Mucosa of stomach (tissue), 1 donor: Measurements from ENCODE around the gene ASGR1.

ENCODE experiments used
- H3K27me3 ChIP-seq: one replicate; pipeline ENCODE4 v1.7.0; 2013; ENCODE audit warnings: mild to moderate bottlenecking, low read length; ENCODE audit not compliant: control insufficient read depth, insufficient read depth
- H3K36me3 ChIP-seq: one replicate; pipeline ENCODE4 v1.7.0; 2013; ENCODE audit warnings: low read length; ENCODE audit not compliant: control insufficient read depth, insufficient read depth
- H3K4me1 ChIP-seq: one replicate; pipeline ENCODE4 v1.7.0; 2013; ENCODE audit warnings: mild to moderate bottlenecking, low read length; ENCODE audit not compliant: control insufficient read depth, insufficient read depth
- H3K4me3 ChIP-seq: one replicate; pipeline ENCODE4 v1.7.0; 2013; ENCODE audit warnings: low read length
- H3K9ac ChIP-seq: one replicate; pipeline ENCODE4 v1.7.0; 2013; ENCODE audit warnings: mild to moderate bottlenecking, low read length, moderate library complexity
- H3K9me3 ChIP-seq: one replicate; pipeline ENCODE4 v1.7.0; 2013; ENCODE audit warnings: mild to moderate bottlenecking, low read length, moderate library complexity; ENCODE audit not compliant: control insufficient read depth
- donor health status: Pancreatic carcinoma.

The ASGR1 gene

DNA sequence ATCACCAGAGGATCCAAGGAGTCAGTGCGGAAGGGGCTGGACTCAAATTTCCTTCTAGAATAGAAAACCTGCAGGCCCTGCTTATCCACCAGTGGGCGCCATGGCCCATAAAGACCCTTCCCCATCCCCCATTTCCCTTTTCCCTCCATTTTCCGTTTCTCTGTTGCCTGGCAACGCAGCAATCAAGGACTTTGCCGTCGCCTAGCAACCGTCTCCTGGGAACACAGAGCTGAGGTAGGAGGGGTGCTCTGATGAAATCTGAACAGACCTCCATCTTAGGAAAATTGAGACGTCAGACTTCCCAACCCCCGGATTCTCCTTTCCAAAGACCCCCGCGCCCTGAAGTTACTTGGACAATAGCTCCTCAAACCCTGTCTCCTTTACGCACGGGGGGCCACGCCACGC is 34.7 kb upstream of the ASGR1 start:
- Histone ChIP-seq H3K4me3 (peak overlapping the region; percentile 61), H3K9me3 (no peaks in the 10 kb centered on the region), H3K27me3 (peaks cover 8% of the 10 kb centered on the region), H3K36me3 (no peaks in the 10 kb centered on the region), H3K4me1 (peaks cover 29% of the 10 kb centered on the region), H3K9ac (no peak overlapping the region)

DNA sequence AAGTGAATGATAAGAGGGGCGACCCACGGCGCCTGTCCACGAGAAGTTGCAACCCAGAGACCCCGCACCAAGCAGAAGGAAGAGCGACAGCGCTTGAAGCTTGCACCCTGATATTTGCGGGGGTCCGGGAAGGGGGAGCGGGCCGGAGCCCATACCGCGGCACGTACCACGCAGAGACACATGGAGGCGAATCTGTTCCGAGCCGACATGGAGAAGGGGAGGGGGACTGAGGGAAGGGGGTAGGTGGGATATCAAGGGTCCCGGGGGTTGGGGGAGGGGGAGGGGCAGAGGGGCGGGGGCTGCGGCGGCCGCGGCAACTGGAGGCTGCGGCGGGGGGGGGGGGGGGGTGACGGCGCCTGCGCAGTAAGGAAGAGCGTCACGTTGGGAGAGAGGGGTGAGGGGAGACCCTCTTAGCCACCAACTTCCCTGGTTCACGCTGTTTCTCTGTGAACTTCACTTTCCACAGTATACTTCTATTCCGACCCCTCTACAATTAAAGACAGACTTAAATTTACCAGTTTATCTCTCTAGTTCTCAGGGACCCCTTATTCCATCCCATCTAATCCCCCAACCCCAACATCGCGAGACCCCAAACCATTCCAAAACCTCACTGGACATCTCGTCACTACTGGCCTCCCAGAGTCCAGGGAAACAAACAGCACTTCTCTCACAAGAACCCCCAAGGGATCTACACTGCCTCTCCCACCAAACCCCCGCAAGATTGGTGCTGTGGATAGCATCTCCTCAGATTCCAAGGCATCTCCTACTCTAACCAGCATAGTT is 32.5 kb upstream of the ASGR1 start:
- H3K27me3 ChIP-seq: peaks cover 10% of the 10 kb centered on the region
- no peak overlapping the region for H3K9ac ChIP-seq
- no peak overlapping the region for H3K4me3 ChIP-seq

DNA sequence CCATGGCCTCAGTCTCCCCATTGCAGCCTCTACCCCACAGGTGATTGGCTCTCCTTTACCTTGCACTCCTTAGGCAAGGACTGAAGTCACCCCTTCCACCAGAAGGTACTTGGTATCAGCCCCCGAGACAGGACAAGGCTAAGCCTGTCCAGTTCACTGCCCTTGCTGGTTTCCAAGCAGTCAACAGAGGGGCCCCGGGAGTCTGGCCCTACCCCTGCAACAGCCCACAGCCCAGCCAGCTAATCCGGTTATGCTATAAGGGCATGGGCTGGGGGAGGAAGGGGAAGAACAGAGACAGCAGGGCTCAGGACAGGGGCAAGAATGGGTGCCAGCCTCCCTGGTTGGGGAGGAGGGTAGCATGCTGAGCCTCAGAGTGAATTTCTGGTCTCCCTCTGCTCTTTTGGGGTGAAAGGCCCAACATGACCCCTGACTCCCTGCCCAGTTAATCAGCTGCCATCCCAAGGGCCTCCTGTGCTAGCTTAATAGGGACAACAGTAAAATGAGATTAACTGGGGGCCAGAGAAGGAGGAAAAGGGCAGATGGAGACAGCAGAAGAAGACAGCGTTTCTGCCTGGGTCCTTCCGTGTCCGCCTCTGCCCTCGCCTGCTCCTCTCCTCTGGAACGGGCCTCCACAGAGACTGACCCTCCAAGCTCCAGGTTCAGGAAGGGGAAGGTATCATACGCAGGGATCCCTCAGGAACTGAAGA is 29.7 kb upstream of the ASGR1 start:
- H3K27me3 ChIP-seq: peaks cover 10% of the 10 kb centered on the region
- no peaks in the 10 kb centered on the region for H3K36me3 ChIP-seq
- H3K9ac ChIP-seq: no peak overlapping the region
- H3K4me3 ChIP-seq: no peak overlapping the region
- no peaks in the 10 kb centered on the region for H3K9me3 ChIP-seq
- peaks cover 12% of the 10 kb centered on the region for H3K4me1 ChIP-seq

More for the DNA sequence above, 32.5 kb upstream of the ASGR1 start:
- Histone ChIP-seq H3K4me1 (peaks cover 17% of the 10 kb centered on the region), H3K9me3 (no peaks in the 10 kb centered on the region), H3K36me3 (no peaks in the 10 kb centered on the region)

GRCh38 chr17:7208027-7208571 is 28.9 kb upstream of the ASGR1 start:
- Histone ChIP-seq H3K9me3 (no peaks in the 10 kb centered on the region), H3K36me3 (no peaks in the 10 kb centered on the region), H3K9ac (no peak overlapping the region), H3K27me3 (peaks cover 10% of the 10 kb centered on the region), H3K4me1 (peaks cover 7% of the 10 kb centered on the region), H3K4me3 (no peak overlapping the region)

DNA sequence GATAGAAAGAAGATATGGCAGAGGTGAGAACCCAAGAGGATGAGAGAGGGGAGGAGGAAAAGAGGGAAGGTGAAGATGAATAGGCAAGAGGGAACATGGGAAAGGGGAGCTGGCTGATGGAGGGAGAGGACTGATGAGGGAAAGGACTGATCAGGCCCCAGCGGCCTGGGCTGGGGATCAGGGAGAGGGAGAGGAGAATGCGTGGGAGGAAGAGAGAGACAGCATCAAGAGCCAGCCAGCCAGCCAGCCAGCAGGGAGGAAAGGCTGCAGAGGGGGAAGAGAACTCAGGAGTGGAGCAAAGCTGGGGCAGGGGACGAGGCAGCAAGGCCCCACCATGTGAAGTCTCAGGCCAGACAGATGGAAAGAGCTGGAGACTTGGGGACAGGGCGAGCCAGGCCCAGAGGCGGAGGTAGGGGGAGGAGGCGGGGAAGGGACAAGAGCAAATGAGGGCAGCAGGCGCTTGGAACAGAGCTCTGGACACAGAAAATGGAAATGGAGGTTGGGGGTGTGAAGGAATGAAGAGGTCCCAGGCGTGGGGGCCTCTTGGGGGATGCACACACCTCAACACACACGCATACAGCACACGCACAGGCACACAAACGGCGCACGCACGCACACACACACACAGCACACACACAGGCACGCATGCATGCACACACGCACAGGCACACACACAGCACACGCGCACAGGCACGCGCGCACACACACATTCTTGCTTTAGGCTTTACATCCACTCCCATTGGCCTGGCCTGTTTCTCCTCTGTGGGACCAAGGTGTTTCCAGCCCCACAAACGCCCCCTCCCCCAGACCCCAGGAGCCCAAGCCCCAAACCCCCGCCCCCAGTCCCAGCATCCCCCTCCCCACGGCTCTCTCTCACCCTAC is 28.2 kb upstream of the ASGR1 start:
- peaks cover 8% of the 10 kb centered on the region for H3K27me3 ChIP-seq
- no peak overlapping the region for H3K4me3 ChIP-seq
- H3K36me3 ChIP-seq: no peaks in the 10 kb centered on the region
- H3K9me3 ChIP-seq: no peaks in the 10 kb centered on the region
- H3K4me1 ChIP-seq: peaks cover 7% of the 10 kb centered on the region
- H3K9ac ChIP-seq: no peak overlapping the region

DNA sequence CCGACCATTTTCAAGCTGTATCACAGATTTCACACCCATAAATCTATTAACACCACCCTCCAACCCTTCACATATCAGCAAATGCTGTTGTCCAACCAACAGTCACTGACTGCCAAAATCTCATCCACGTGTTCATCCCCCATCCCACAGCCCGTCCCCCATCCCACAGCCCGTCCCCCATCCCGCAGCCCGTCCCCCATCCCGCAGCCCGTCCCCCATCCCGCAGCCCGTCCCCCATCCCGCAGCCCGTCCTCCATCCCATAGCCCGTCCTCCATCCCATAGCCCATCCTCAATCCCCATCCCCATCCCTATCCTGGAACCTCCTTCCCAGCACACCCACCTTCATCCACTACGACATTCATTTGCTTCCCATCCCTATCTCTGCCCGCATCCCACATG is 26.4 kb upstream of the ASGR1 start:
- Histone ChIP-seq H3K4me3 (peak overlapping the region; percentile 27), H3K36me3 (no peaks in the 10 kb centered on the region), H3K27me3 (peaks cover 2% of the 10 kb centered on the region), H3K9me3 (no peaks in the 10 kb centered on the region), H3K9ac (peak overlapping the region; percentile 64), H3K4me1 (peaks cover 7% of the 10 kb centered on the region)

DNA sequence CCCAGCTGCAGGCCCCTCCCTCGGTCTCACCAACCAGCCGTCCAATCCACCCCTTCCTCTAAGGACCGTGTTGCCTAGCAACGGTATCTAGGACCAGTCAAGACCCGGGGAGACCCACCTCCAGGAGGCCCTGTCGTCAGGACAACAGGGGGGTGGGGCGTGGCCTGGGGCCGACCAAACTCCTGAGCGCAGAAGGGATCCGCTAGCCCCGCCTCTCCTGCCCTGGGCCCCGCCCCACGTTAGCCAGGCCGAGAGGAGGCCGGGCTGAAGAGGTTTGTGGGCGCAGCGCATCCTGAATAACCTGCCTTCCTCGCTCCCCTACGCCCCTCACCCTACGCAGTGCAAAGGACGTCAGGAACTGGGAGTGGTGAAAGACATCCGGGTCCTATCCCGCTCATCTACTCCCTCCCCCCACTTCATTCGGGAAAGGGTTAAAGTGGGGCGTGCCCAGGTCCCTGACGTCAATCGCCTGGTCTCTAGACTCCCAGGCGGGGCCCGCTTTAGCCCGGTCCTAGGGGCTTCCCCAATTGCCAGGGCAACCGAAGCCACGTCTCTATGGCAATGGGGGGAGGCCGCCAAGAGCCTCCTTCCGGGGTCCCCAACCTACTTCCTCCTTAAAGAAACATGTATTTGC is 25.8 kb upstream of the ASGR1 start:
- Histone ChIP-seq H3K4me1 (peaks cover 7% of the 10 kb centered on the region), H3K9ac (peak overlapping the region; percentile 64), H3K9me3 (no peaks in the 10 kb centered on the region), H3K4me3 (peak overlapping the region; percentile 27), H3K27me3 (peaks cover 2% of the 10 kb centered on the region), H3K36me3 (no peaks in the 10 kb centered on the region)

- Histone ChIP-seq H3K4me3 (no peak overlapping the region), H3K36me3 (no peaks in the 10 kb centered on the region), H3K9ac (peak overlapping the region; percentile 64), H3K9me3 (no peaks in the 10 kb centered on the region), H3K4me1 (peaks cover 7% of the 10 kb centered on the region), H3K27me3 (peaks cover 2% of the 10 kb centered on the region)
Measured at GRCh38 chr17:7204336-7204735, 25.2 kb upstream of the ASGR1 start.

- H3K9ac ChIP-seq: no peak overlapping the region
- H3K27me3 ChIP-seq: no peaks in the 10 kb centered on the region
- no peaks in the 10 kb centered on the region for H3K36me3 ChIP-seq
- H3K9me3 ChIP-seq: no peaks in the 10 kb centered on the region
- peaks cover 7% of the 10 kb centered on the region for H3K4me1 ChIP-seq
- no peak overlapping the region for H3K4me3 ChIP-seq
Measured at GRCh38 chr17:7203391-7203790, 24.2 kb upstream of the ASGR1 start.

DNA sequence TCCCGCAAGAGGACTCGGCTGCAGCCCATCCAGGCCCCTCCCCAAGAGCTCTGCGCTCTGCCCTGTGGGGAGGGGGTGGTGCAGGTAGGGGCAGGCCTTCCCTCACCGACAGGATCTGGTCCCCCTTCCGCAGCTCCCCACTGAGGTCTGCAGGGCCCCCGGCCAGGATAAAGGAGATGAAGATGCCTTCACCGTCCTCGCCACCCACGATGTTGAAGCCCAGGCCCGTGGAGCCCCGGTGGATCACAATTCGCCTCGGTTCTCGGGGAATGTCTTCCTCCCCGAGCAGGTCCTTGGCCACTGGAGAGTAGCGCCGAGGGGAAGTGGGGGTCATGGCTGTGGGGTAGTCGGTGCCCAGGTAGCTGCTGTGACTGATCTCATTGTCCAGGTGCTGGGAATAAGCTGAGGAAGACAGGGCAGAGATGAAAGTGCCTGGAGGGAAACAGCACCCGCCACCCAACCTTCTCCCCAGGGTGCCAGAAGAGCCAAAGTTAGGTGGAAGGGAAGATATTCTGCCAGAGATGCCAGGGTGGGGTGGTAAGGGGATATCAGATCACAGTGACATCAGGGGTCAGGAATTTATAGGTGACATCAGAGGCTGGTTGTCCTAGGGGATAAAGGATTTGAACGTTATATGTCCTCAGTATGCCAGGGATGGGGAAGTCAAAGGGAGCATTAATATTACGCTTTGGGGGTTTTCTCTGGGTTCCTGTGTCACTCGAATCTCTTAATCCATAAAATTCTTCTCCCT is 17.7 kb upstream of the ASGR1 start:
- no peak overlapping the region for H3K4me3 ChIP-seq
- no peaks in the 10 kb centered on the region for H3K27me3 ChIP-seq
- H3K9me3 ChIP-seq: no peaks in the 10 kb centered on the region
- no peaks in the 10 kb centered on the region for H3K36me3 ChIP-seq
- H3K9ac ChIP-seq: no peak overlapping the region
- no peaks in the 10 kb centered on the region for H3K4me1 ChIP-seq

DNA sequence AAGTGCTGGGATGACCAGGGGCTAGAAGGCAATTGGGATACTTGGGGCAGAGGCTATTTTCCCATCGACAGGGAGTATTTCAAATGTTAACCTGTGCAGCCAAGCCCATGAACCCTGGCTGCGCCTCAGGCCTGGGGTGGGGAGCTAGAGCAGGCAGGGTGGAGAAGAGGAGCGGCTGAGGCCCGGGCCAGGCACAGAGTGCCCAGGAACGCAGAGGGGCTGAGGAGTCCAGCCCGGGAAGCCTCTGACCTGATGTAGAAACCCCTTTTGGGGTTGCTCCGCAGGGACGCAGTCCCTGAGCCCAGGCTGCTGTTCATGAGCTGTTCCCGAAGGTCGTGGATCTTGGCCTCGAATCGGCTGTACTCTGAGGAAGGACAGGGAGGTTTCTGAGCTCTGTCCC is 16.8 kb upstream of the ASGR1 start:
- Histone ChIP-seq H3K27me3 (no peaks in the 10 kb centered on the region), H3K36me3 (no peaks in the 10 kb centered on the region), H3K4me1 (no peaks in the 10 kb centered on the region), H3K9me3 (no peaks in the 10 kb centered on the region), H3K9ac (no peak overlapping the region), H3K4me3 (no peak overlapping the region)
